ENCODE measurements around the gene MYO10. TPM values are rescaled to one million over a fixed set of nuclear protein-coding genes. Genes with fewer than 3 reads are reported as not detected.
"Not testable (repeated sequence)": the region's sequence is repeated elsewhere in the genome, so short reads cannot be mapped to it uniquely, and the experiment has no call there.

Gene MYO10
- total RNA-seq, 1 donor from 2014 or later = 60.9 TPM

DNA sequence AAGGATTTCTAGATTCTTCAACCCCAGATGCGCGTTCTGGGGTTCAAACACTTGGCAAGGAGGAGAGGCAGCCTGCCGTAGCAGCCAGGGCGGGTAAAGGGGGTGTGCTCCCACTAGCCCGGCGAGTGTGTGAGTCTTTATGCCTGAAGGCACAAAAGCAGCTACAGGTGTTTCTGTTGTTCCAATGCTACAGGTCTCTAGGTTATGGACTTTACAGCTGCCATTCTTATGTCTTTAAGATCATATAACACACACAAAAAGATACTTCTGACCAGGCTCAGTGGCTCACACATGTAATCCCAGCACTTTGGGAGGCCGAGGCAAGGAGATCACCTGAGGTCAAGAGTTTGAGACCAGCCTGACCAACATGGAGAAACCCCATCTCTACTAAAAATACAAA is 185.6 kb downstream of the MYO10 start:
- DNase-seq (ENCODE audit: low read depth) = no peak

DNA sequence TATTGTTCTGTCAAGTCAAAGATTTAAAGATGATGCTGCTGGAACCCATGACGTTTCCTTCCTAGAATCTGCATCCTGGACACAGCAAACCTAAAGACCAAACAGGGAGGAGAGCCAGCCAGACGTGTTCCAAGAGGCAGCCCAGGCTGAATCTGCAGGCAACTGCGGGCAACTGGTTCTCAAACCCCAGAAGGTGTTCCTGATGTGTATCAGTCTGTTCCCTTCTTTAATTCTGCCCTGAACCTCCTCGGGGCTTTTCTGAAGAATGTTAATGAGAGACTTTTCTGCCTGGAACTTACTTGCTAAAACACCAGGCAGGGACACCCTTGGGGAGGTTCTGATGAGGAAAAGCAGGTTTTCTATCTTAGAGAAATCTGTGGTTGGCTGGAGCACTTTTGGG is 186.5 kb downstream of the MYO10 start:
- no peak for DNase-seq (ENCODE audit: low read depth)

DNA sequence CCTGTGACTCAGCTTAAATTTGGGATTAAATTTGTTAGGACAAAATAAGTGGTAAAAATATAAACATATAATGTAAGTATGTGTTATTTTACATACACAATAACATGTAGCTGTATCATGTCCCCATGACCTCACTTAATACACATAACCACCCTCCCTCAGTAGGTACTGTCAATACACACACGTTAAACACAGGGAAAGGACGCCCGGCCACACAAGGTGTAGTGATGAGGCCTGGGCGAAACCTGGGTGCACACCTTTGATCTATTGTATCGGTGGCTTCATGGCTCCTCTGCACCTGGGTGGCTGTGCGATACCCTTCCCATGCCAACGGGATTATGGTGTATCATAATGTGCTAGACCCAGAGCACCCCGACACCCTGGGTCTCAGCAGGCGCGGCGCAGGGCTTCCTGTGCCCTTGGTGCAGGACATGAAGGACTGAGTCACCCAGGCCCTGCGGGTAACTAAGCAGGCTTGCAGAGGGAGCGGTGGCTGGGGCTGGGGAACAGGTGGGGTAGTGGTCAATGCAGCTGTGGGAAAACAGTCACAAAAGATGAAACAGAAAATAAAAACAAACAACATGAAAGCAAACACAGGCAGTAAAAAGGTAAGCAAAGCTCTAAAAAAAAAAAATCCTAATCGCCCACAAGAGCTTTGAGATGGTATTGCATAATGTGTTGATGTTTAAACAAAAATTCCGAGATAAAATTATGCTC is 191.8 kb downstream of the MYO10 start:
- peak; percentile 78 for DNase-seq (ENCODE audit: low read depth)

DNA sequence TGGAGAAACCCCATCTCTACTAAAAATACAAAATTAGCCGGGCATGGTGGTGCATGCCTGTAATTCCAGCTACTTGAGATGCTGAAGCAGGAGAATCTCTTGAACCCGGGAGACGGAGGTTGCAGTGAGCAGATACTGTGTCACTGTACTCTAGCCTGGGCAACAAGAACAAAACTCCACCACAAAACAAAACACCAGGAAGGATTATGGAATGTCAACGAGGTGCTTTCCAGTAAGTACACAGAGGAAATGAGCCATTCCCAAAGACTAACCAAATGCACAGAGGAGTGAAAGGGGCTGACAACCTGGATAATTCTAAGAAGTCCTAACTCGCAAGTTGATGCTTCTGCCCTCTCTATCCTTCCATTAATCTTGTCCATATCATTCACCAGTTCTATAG is 193.2 kb downstream of the MYO10 start:
- no peak for DNase-seq (ENCODE audit: low read depth)

DNA sequence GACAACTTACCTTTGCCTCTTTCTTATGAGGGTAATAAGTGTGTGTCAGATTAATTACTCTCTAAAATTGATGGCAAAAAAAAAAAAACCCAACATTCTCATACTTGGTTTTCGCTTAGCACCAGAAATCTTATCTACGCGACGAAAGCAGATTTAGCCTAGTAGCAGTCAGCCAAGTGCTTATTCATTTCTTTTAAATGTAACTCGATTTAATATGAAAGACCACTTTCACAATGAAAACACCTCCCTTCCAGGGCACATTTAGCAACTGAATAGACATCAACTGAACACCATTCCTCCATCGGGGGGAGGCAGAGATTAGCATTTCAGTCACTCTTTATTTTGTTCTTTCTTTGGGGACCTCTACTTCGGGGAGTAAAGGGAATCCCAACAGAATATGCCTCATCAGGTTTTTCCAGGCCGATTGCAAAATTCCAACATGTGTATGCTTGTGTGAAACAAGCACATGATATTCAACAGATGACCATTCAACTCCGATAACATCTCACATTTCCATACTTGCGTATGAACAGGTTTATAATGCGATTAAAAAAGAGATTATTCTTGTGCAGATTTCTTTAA is 195.2 kb downstream of the MYO10 start:
- DNase-seq (ENCODE audit: low read depth) = no peak

DNA sequence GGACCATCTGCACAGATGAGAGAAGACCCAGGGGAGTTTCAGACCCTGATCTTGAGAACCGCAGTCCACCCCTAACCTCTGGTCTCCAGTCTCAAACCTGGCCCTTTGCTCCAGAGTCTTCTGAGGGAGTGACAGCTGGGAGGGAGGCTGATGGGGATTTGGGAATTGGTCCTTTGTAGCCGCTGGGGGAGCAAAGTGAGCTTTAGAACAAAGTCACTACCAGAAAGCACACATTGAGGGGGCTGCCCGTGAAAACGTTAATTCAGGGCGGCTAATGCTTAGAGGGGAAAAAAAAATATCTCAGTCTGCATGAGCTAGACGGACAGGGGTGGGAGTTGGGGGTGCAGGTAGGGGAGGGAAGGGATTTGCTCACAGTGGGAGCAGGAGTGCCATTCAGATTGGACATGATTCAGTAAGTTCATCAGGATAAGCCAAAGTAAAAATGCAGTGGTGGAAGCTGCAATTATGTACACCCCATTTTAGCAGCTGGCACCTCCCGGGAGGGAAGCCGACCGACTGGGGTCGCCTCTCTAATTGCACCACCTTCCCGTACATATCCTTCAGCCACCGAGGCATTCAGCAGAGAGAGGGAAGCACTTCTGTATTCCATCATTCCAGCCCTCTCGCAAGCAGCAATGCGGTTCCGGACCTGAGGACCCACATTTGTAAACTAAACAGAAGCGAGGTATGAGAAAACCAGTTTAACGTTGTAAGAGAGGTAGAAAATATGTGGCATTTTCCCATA is 195.8 kb downstream of the MYO10 start:
- no peak for DNase-seq (ENCODE audit: low read depth)

DNA sequence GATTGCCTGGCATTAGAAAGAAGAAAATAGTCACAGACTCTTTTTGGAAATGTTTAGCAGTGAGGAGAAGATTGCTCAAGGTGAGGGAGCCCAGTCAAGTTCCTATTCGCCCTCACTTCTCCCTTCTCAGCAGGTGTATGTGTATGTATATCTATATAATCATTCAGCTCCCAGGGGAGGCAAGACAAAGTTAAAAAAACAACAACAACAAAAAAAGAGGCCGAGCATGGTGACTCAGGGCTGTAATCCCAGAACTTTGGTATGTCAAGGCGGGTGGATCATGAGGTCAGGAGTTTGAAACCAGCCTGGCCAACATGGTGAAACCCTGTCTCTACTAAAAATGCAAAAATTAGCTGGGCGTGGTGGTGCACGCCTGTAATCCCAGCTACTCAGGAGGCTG is 197.7 kb downstream of the MYO10 start:
- DNase-seq (ENCODE audit: low read depth) = not testable (repeated sequence)

DNA sequence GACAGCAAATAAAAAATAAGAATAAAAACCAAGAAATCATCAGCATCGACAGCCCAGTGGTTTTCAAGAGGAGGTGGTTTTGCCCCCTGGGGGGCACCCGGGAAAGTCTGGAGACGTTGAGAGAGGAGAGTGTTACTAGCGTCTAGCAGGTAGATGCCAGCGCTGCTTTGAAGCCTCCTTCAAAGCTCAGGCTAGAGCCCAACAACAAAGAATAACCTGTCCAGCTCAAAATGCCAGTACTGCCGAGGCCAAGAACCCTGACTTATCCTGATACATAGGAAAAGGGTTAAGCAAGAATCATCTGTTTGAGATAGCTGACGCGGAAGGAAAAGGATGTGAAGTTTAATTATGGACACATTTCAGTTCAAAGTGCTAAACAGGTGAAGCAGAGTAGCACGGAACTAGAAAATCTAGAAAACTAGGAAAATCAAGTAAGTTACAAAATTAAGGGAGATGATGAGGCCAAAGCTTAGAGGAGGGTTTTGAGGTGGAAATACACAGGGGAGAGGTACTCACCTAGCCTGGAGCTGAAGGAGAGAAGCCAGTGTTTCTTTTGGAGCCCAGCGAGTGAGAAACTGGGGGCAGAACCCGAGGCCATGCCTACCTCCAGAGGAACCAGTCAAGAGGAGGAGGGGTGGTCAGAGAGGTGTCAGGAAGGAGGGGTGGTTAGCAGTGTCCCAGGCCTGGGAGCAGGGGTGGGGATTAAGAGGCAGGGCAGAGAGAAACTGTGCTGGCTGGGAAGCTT is 198.3 kb downstream of the MYO10 start:
- DNase-seq (ENCODE audit: low read depth) = no peak

DNA sequence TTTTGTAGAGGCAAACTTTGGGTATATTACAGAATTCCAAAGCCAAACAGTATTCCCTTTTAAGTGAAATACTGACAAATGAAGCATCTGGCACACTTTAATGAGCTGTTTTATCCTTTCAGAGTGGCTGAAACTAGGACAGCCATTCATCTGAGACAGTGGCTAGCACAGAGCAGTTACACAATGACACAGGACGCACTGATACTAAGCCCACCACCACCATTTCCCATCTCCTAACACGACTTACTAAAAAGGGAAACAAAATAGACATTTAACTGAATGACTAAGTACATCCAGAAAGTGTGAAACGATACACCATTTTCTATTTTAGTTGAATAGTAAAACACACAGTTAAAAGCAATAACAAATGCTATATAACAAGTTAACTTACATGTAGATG is 198.9 kb downstream of the MYO10 start:
- DNase-seq (ENCODE audit: low read depth) = no peak

DNA sequence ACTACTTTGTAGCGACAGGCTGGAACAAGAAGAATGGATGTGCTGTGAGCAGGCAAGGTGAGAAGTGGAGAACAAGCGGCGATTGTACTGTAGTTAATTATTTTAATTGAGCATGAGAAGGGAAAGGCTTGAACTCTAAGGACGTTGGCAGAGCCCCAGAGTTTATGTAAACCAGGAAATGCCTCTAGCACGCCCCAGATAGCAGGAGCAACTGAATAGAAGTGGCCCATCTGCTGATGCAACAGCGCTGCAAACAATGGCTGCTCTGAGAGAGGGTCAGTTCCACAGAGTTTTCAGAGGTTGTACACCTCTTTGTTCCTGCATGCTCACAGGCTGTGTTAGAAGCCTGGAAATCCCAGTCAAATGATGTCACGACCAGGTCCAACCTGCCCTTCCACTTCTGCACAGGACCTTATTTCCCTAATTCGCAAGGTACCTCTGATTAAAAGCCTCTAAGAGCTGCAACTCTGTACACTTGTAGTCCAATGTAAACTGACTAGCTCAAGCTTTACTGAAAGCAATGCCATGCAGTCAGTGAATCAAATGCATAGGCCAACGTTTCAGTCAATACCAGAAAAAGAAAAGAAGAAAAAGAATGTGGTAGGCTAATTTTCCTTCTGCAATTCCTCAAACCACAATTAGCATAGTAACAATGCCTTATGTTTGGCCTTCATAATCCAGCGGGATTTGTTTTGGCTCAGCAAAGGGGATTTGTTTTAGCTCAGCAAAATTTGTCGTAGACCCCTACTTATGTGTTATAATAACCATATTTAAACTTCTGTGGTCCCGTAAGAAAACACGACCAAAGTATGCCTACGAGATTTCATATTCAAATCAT is 199.7 kb downstream of the MYO10 start:
- no peak for DNase-seq (ENCODE audit: low read depth)

DNA sequence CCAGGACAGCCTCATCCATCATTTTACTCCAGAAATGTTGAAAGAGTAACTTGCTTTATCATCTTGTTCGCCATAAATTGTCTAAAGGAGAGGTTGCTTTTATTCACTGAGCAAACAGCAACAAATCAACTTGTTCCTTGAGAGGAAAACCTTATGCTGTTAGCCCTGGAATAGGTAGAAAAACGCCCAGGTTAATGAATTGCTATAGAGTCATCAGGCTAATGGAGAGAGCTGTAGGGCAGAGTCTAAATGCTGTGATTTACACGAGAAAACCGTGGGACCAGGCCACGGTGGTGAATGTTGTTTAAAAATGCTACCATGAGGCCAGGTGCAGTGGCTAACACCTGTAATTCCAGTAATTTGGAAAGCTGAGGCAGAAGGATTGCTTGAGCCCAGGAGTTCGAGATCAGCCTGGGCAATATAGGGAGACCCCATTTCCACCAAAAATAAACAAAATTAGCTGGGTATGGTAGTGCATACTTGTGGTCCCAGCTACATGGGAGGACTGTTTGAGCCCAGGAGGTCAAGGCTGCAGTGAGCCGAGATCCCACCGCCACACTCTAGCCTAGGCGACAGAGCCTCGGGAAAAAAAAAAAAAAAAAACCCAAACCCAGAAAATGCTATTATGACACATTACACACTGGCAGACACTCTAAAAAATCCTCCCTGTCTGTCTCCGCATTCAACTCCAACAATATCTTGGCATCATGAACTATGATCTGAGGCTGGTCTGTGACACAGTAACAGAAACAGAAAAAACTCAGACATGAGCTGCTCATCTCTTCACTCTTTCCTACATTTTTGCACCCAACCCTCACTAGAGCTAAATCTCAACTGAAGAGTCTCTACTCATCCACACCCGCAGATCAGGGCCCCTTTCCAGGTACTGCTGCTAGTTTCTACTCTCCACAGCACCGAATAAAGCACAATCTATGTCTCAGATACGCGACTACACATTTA is 200.7 kb downstream of the MYO10 start:
- DNase-seq (ENCODE audit: low read depth) = no peak

DNA sequence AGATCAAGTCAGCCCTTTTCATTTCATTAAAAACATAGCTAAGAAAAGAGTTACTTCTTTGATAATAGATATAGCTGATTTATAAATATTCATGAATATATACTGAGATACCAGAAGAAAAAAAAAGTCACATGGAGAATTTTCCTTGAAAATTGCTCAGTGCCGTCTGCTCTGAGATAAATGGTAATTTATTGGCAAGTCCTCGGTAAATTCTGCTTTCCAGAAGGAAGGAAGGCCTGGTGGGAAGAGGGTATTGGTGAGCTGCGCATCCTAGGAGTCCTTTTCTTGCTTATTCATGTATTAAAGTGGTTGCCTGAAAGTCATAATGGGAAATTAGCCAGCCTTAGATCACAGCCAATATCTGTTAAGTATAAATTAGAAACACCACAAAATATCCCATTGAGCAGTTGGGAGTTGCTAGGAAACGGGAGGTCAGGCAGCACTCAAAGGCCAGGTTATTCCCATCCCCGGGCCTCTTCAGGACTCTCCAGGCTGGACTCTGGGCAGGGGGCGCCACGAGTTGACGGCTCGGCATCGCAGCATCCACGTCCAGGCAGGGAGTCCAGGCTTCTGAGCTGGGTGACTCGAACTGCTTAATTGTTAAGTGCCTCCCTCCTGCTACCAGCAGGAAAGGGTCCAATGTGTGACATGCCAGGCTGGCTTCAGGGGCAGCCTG is 202.6 kb downstream of the MYO10 start:
- DNase-seq (ENCODE audit: low read depth) = no peak

DNA sequence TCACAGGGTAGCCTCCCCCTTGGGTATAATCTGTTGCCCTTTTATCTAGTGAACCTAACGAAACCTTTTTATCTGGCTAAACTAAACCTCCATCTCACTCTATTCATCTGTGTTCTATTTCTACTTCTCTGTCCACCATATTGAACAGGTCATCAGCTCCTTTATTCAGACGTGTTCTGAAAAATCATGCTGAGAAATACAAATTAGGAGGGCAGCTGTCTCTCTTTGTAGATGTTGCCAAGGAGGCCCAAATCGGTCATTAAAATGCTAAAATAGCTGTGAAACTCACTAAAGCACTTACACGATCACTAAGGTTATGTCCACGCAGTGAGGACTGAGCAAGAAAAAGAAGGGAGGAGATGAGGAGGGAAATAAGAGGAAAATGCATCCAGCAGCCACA is 203.7 kb downstream of the MYO10 start:
- DNase-seq (ENCODE audit: low read depth) = no peak

DNA sequence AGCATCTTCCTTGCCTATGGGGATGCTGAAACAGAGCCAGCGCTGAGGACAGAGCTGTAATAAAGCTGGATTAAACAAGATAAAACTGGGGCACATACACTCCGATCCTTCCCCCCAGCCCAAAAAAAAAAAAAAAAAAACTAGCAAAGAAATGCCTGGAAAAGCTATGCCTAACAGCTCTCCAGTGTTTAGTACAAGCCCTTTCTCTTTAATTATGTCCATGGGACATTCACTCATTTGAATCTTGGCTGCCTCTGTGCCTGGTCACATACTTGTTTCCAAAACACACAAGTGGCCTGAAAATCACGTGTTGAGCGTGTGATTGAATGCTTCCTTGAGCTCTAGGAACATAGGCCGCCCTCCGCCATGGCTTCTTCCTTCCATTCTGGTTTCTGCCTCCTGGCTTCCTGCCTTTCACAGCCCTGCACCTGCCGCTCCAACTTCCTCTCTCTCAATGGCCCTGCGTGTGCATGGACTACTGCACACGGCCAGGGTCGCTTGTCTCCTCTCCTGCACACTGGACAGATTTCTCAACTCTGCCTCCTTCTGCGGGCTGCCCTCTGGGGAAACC is 208.2 kb downstream of the MYO10 start:
- peak; percentile 55 for DNase-seq (ENCODE audit: low read depth)

DNA sequence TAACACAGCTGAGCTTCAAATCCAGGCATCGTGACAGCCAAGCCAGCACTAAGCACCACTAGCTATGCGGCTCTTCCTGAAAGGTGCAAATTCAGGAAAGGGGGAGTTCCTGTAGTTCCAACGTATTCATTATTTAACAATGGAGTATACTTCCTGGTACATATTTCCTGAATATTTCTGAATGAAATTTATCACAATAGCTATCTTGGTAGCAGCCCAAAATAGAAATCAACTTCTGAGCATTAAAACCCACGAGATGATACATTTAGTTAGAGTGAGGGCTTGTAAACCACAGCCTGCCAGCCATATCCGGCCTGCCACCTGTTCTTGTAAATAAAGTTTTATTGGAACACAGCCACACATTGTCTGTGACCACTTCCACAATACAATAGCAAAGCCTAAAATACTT is 209.5 kb downstream of the MYO10 start:
- DNase-seq (ENCODE audit: low read depth) = peak; percentile 90

DNA sequence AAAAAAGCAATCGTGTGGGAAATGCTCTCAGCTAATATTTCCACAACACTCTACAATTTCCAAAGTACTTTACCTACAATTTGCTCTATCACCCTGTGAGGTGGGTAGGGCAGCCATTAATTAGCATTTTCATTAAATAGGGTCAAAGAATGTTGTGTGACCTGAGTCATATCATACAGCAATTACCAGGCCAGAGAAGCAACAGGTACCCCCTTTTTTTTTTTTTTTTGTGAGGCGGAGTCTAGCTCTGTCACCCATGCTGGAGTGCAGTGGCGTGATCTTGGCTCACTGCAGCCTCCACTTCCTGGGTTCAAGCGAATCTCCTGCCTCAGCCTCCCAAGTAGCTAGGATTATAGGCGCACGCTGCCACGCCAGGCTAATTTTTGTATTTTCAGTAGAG is 210.5 kb downstream of the MYO10 start:
- no peak for DNase-seq (ENCODE audit: low read depth)

DNA sequence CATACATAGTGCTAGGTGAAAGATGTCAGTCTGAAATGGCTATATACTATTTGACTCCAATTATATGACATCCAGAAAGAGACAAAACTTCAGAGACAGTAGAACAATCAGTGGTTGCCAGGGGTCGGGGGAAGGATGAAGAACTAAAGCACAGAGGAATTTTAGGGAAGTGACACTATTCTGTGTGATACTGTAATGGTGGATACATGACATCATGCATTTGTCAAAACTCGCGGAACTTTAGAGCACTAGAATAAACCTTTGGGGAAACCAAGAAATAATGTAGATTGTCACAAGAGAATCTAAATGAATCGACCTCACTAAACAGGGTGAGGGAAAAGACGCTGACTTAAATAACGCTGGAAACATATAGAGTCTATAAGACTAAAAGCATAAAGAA is 212.3 kb downstream of the MYO10 start:
- DNase-seq (ENCODE audit: low read depth) = no peak

DNA sequence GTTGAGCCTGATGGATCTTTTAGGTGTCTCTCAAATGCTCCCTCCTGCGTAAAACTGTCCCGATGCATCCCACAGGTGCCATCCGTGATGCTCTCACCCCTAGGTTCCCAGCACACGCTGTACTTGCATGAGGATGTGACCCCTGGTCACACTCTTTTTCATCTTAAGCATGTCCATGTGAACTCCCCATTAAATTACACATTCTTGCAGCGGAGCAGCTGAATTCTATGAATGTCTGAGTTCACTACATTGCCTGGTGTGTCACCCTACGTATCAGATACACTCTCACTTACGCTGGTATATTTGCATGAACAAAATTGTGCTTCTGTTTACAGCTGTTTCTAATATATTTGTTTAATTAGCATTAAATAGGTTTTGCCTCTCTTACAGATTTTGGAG is 214.0 kb downstream of the MYO10 start:
- DNase-seq (ENCODE audit: low read depth) = no peak

Data from myocyte (in vitro differentiated cells).